AG04450 (cell line): ENCODE measurements around the gene CAMK4. TPM values are rescaled to one million over a fixed set of nuclear protein-coding genes. Genes with fewer than 3 reads are reported as not detected.

ENCODE experiments used
- CTCF ChIA-PET: fragments of 300-600, 350-600 bp; formaldehyde crosslinking; extraction: SDS; loops from one replicate; lab custom pipeline; 2022; ENCODE audit warnings: antibody characterized with exemption, inconsistent platforms; lab: Charles Lee
- POLR2A ChIA-PET: fragments of 350-600 bp; formaldehyde crosslinking; extraction: SDS; loops from one replicate; lab custom pipeline; 2021; ENCODE audit warnings: antibody characterized with exemption, inconsistent platforms; lab: Yijun Ruan, JAX
- DNase-seq: peaks from one replicate; pipeline ENCODE4 v3.0.0-alpha.2; 2011; ENCODE audit warnings: low read depth, low spot score
- H3K27ac ChIP-seq: one replicate; pipeline ENCODE4 v1.5.1; 2012; ENCODE audit warnings: low read depth, low read length, control low read depth
- H3K27me3 ChIP-seq: one replicate; pipeline ENCODE4 v1.6.0; 2012; ENCODE audit warnings: low read length; ENCODE audit not compliant: control insufficient read depth, insufficient read depth
- H3K4me3 ChIP-seq: 2 replicates; pipeline ENCODE4 v1.5.1; 2011; ENCODE audit warnings: mild to moderate bottlenecking, low read depth, low read length, control low read depth
- H3K9me3 ChIP-seq: 2 replicates; pipeline ENCODE4 v1.5.1; 2012; ENCODE audit warnings: low read length; ENCODE audit not compliant: control insufficient read depth, insufficient read depth
- polyA plus RNA-seq: library from polyadenylated mRNA; depleted of rRNA; stranded (reverse); fragments of >200 nt; gene quantifications from 2 replicates; pipeline ENCODE4 v1.2.3, GENCODE V29; 2011
- TF ChIP-seq, protein P1 (sequence below): IDR thresholded peaks from 2 replicates; pipeline ENCODE4 v1.5.1; 2011; ENCODE audit warnings: low read depth, low read length, control low read depth, inconsistent platforms

Gene CAMK4
- polyA plus RNA-seq, 1 experiment = 3.2 TPM

DNA sequence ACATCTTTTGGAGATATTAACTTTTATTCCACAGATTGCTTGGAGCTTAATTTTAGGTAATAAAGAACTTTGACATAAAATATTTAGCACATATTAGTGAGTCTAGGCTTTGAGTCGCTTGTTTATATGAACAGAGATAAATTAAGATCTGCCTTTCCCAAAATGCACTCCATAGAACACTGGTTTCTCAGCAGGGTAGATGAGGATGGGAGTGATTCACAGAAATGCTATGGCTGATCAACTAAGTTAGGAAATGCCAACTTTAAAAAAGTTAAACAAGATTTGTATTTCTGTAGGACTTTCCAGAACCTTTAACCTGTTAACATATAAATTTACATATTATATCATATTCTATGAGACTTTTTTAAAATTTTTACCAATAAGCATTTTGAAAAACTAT lies 222.9 kb downstream of the CAMK4 start:
- Histone ChIP-seq H3K4me3 (no peak overlapping the region), H3K27me3 (no peaks in the 10 kb centered on the region), H3K9me3 (no peaks in the 10 kb centered on the region), H3K27ac (no peak overlapping the region)
- POLR2A ChIA-PET = no interaction called here
- DNase-seq = no peak
- TF ChIP-seq, protein P1, sequence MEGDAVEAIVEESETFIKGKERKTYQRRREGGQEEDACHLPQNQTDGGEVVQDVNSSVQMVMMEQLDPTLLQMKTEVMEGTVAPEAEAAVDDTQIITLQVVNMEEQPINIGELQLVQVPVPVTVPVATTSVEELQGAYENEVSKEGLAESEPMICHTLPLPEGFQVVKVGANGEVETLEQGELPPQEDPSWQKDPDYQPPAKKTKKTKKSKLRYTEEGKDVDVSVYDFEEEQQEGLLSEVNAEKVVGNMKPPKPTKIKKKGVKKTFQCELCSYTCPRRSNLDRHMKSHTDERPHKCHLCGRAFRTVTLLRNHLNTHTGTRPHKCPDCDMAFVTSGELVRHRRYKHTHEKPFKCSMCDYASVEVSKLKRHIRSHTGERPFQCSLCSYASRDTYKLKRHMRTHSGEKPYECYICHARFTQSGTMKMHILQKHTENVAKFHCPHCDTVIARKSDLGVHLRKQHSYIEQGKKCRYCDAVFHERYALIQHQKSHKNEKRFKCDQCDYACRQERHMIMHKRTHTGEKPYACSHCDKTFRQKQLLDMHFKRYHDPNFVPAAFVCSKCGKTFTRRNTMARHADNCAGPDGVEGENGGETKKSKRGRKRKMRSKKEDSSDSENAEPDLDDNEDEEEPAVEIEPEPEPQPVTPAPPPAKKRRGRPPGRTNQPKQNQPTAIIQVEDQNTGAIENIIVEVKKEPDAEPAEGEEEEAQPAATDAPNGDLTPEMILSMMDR = no peak
- CTCF ChIA-PET = no interaction called here

DNA sequence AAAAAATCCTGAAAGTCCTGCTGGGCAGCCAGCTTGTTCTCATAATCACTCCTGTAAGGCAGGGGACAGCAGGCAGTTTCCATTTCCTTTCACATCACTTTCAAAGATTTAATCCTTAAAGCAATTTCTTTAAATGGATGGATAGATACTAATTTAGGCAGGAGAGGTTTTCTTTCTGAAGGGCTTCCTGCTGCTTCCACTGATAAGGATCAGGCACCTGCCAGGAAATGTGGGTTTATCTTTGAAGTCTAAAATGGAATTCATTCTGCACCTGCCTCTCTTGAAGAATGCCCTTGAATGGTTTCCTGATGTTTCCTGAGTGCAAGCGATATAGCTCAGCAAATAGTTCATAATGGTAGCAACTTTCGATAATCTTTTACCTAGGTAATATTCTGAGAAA lies 223.6 kb downstream of the CAMK4 start:
- TF ChIP-seq, protein P1 = no peak
- H3K4me3 ChIP-seq = no peak overlapping the region
- POLR2A ChIA-PET = no interaction called here
- CTCF ChIA-PET = interaction anchor here (0.6 kb wide), 1 partner anchor 84 kb away, joined by 5 read pairs; no protein-coding TSS in a partner anchor
- H3K27me3 ChIP-seq = no peaks in the 10 kb centered on the region
- no peak for DNase-seq
- no peaks in the 10 kb centered on the region for H3K9me3 ChIP-seq
- H3K27ac ChIP-seq = no peak overlapping the region

DNA sequence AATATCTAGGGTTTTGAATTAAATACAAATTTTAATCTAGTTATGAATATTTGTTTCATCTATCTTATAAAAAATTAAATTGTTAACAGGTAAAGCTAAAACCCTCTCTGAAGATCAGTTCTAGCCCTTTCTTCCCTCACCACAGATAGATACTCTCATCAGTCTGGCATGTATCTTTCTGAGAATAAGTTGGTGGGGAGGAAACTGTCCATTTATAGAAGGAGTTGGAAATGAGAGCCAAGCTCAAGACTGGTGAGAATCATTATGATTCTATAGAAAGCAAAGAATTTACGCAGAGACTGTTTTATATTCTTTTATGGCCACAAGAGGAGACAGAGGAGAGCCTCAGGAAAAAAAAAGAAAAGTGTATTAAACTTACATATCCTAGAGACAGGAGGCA lies 229.1 kb downstream of the CAMK4 start:
- TF ChIP-seq, protein P1 = no peak
- DNase-seq = no peak
- no peaks in the 10 kb centered on the region for H3K27me3 ChIP-seq
- POLR2A ChIA-PET = interaction anchor here (0.6 to 1.4 kb wide), 2 partner anchors 289 to 707 kb away, joined by 3 to 4 read pairs; no protein-coding TSS in a partner anchor
- no peak overlapping the region; the same call in 1 of the 2 replicates for H3K4me3 ChIP-seq
- H3K9me3 ChIP-seq = no peaks in the 10 kb centered on the region
- CTCF ChIA-PET = interaction anchor here (1.0 kb wide), 1 partner anchor 294 kb away, joined by 3 read pairs; no protein-coding TSS in a partner anchor
- H3K27ac ChIP-seq = no peak overlapping the region

DNA sequence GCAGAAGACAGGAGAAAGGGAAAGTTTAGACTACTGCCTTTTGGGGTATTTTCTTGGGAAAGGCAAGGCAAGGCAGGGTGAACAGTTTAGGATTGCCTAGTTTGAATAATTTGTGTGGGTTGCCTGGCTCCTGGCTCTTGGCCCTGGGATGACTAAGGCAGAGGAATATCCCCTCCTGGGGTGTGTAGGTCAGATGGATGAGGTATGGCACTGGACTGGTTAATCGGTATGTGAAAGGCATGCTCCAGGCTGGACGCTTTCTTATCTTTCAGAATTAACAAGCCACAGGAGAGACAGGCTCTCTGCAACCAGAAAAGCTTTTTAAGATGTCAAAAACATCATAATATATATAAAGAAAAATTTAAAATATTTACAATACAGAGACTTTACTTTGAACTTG lies 229.6 kb downstream of the CAMK4 start:
- POLR2A ChIA-PET = interaction anchor here (1.4 kb wide), 1 partner anchor 707 kb away, joined by 4 read pairs; no protein-coding TSS in a partner anchor
- no peak for DNase-seq
- TF ChIP-seq, protein P1 = no peak
- no peaks in the 10 kb centered on the region for H3K9me3 ChIP-seq
- H3K27me3 ChIP-seq = no peaks in the 10 kb centered on the region
- CTCF ChIA-PET = interaction anchor here (1.0 kb wide), 1 partner anchor 294 kb away, joined by 3 read pairs; no protein-coding TSS in a partner anchor
- H3K4me3 ChIP-seq = no peak overlapping the region; the same call in 1 of the 2 replicates
- H3K27ac ChIP-seq = no peak overlapping the region

DNA sequence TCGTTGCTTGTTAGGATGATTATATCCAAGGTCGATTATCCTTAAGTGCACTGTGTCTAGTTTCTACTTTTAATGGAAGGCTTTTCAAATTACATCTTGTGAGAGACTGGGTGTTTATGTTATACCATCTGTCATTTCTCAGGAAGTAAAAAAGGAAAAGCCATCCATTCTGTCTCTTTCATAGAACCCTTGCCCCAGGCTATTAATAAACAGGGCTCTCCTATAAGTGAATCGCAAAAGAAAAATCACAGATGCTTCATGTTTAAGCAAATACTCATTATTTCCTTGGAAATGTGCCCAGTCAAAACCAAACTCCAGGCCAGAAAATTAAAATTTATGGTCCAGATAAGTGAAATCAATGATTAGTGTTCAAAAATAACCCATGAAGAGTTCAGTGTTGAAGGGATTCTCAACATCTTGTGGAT lies 230.0 kb downstream of the CAMK4 start:
- H3K4me3 ChIP-seq = no peak overlapping the region
- no peak for DNase-seq
- H3K27ac ChIP-seq = no peak overlapping the region
- TF ChIP-seq, protein P1 = no peak
- ChIA-PET CTCF (interaction anchor here (0.9 to 1.0 kb wide), 2 partner anchors 61 to 295 kb away, joined by 3 read pairs; no protein-coding TSS in a partner anchor), POLR2A (interaction anchor here (1.4 kb wide), 1 partner anchor 707 kb away, joined by 4 read pairs; no protein-coding TSS in a partner anchor)
- no peaks in the 10 kb centered on the region for H3K9me3 ChIP-seq
- no peaks in the 10 kb centered on the region for H3K27me3 ChIP-seq
